Panc1 (cell line): Measurements from ENCODE around the gene ZFP36L2.

Source experiments
- REST ChIP-seq, 2 experiments: IDR thresholded peaks; 2 replicates each; pipeline ENCODE4 v1.6.1; 2011 to 2012; ENCODE audit warnings: low read depth in 2 of 2, control low read depth in 1 of 2, low read length in 1 of 2, mild to moderate bottlenecking in 1 of 2, moderate library complexity in 1 of 2; ENCODE audit not compliant: insufficient read depth in 1 of 2
- TF ChIP-seq, protein P1 (sequence below): fragments of 450-650 bp; IDR thresholded peaks from 2 replicates; pipeline ENCODE4 v1.5.1; 2017; ENCODE audit warnings: mild to moderate bottlenecking

DNA sequence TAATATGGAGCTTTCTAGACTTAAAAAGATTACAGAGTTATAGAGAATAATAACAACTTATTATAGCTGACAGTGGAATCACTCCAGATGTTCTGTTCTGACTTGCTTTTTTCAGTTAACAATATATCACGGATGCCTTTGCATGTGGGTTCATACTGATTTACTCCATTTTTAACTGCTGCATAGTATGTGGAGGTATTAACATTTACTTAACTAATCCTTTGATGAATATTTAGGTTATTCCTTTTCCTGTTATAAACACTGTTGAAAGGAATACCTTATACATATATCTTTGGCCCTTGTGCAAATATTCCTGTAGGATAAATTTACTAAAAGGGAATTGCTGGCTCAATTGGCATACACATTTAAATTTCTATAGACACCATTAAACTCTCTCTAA lies 33.1 kb upstream of the ZFP36L2 start:
- TF ChIP-seq REST (IDR thresholded peaks at IDR 0.05; ENCODE audit: insufficient read depth in 1 of 2, low read depth in 2 of 2, low read length in 1 of 2), result no peak
- TF ChIP-seq, protein P1, sequence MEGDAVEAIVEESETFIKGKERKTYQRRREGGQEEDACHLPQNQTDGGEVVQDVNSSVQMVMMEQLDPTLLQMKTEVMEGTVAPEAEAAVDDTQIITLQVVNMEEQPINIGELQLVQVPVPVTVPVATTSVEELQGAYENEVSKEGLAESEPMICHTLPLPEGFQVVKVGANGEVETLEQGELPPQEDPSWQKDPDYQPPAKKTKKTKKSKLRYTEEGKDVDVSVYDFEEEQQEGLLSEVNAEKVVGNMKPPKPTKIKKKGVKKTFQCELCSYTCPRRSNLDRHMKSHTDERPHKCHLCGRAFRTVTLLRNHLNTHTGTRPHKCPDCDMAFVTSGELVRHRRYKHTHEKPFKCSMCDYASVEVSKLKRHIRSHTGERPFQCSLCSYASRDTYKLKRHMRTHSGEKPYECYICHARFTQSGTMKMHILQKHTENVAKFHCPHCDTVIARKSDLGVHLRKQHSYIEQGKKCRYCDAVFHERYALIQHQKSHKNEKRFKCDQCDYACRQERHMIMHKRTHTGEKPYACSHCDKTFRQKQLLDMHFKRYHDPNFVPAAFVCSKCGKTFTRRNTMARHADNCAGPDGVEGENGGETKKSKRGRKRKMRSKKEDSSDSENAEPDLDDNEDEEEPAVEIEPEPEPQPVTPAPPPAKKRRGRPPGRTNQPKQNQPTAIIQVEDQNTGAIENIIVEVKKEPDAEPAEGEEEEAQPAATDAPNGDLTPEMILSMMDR, result no peak
